Natural killer cell (primary cell): Measurements from ENCODE around the gene CRIP1. TPM values are rescaled to one million over a fixed set of nuclear protein-coding genes. Genes with fewer than 3 reads are reported as not detected.

Source experiments
- ATAC-seq, 3 donors: fragments of 150-1000 bp in 2 of 3; fragments of 200-7000 bp in 1 of 3; cut with Tn5 transposase; 1 replicate in 1 of 3; 2 replicates in 2 of 3; pipeline ENCODE4 v1.10.0; 2021; ENCODE audit warnings: mild to moderate bottlenecking in 2 of 3, moderate library complexity in 2 of 3
- DNase-seq, 2 donors: peaks; one replicate each; pipeline versions ENCODE4 v3.0.0 to v3.0.0-alpha.2; 2013 to 2021; ENCODE audit warnings: mixed read lengths in 1 of 2
- H3K27ac ChIP-seq: one replicate; pipeline ENCODE4 v1.5.1; 2013; ENCODE audit warnings: mild to moderate bottlenecking, low read length
- H3K27me3 ChIP-seq: one replicate; pipeline ENCODE4 v1.6.1; 2013; ENCODE audit warnings: low read length; ENCODE audit not compliant: control insufficient read depth, insufficient read depth
- H3K36me3 ChIP-seq: one replicate; pipeline ENCODE4 v1.6.1; 2013; ENCODE audit warnings: low read length; ENCODE audit not compliant: control insufficient read depth, insufficient read depth
- H3K4me1 ChIP-seq: one replicate; pipeline ENCODE4 v1.6.1; 2013; ENCODE audit warnings: low read length; ENCODE audit not compliant: control insufficient read depth, insufficient read depth
- H3K4me3 ChIP-seq: one replicate; pipeline ENCODE4 v1.5.1; 2013; ENCODE audit warnings: low read length
- H3K9me3 ChIP-seq: one replicate; pipeline ENCODE4 v1.6.1; 2013; ENCODE audit warnings: low read length; ENCODE audit not compliant: control insufficient read depth, insufficient read depth
- H3K27ac Mint-ChIP-seq, 2 donors: one replicate each; pipeline ENCODE4 v1.8.0; 2022; ENCODE audit warnings: mild to moderate bottlenecking in 2 of 2, mixed read lengths in 2 of 2, moderate library complexity in 1 of 2
- H3K27me3 Mint-ChIP-seq, 2 donors: one replicate each; pipeline ENCODE4 v1.8.0; 2022; ENCODE audit warnings: low read depth in 2 of 2, mixed read lengths in 2 of 2
- H3K36me3 Mint-ChIP-seq: one replicate; pipeline ENCODE4 v1.8.0; 2022; ENCODE audit warnings: mixed read lengths
- H3K4me1 Mint-ChIP-seq, 2 donors: one replicate each; pipeline ENCODE4 v1.8.0; 2022; ENCODE audit warnings: mixed read lengths in 2 of 2
- H3K4me3 Mint-ChIP-seq: one replicate; pipeline ENCODE4 v1.8.0; 2022; ENCODE audit warnings: mild to moderate bottlenecking, moderate library complexity, mixed read lengths
- H3K9me3 Mint-ChIP-seq, 2 donors: one replicate each; pipeline ENCODE4 v1.8.0; 2022; ENCODE audit warnings: mixed read lengths in 2 of 2
- WGBS: methylation state at CpG from one replicate; pipeline ENCODE4 v1.1.7; 2013; ENCODE audit warnings: missing lambda C conversion rate; ENCODE audit not compliant: insufficient coverage; 5-methylcytosine and 5-hydroxymethylcytosine counted together
- intact Hi-C: fragments of 100-400 bp; cut with micrococcal nuclease; formaldehyde crosslinking; loops from one replicate; pipeline ENCODE4 v1.14.2; 2022
- total RNA-seq, 4 donors: library from RNA; stranded (reverse); fragments of 120-200 nt in 1 of 4; gene quantifications; one replicate each; pipeline versions ENCODE4 v1.2.3 to v1.2.4, GENCODE V29; 2013 to 2022
- TF ChIP-seq, protein P1 (sequence below): fragments of 200-600 bp; IDR thresholded peaks from one replicate; pipeline ENCODE4 v1.8.0; 2022; ENCODE audit warnings: antibody characterized with exemption

The CRIP1 gene
- total RNA-seq, 3 donors from 2014 or later (not counting 1 experiment from before 2014, with no cell fraction given): 276 to 334 (median 290) TPM

DNA sequence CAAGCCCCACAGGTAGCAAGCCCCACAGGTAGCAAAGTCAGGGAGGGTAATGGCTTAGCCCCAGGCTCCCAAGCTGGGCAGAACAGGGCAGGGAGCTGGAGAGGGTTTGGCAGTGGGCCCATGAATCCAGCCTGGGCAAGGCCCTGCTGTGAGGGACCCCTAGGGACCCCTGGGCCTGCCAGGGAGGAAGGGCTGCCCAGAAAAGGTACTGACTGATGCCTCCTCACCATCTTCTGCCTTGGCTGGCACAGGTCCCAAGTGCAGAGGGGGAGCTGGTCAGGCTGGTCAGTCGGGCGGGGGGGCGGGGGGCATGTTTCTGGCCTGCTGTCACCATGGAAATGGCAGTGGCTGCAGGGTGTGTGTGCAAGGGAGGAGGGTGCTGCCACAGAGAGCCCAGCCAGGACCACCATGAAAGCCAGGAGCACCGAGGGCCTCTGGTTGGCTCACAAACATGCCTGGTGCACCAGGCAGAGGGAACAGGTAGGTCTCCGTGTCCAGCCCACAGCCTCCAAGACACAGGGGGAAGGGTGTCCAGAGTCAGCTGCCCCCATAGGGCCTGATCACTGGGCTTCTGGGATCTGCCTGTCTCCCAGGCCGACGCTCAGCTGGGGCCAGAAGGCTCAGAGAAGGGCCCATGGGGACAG, 13.5 kb upstream of the CRIP1 start:
- H3K27ac Mint-ChIP-seq: peak overlapping the region in 1 of 2 donors; percentile 16
- Histone ChIP-seq H3K9me3 (no peaks in the 10 kb centered on the region), H3K4me1 (peaks cover 41% of the 10 kb centered on the region), H3K27ac (no peak overlapping the region), H3K4me3 (no peak overlapping the region), H3K36me3 (peaks cover 2% of the 10 kb centered on the region), H3K27me3 (peaks cover 22% of the 10 kb centered on the region)
- peaks cover 0 to 6% of the 10 kb centered on the region in 2 donors for H3K27me3 Mint-ChIP-seq
- intact Hi-C loops: no loop called here
- no peaks in the 10 kb centered on the region for H3K9me3 Mint-ChIP-seq
- no peaks in the 10 kb centered on the region for H3K36me3 Mint-ChIP-seq
- TF ChIP-seq, protein P1, sequence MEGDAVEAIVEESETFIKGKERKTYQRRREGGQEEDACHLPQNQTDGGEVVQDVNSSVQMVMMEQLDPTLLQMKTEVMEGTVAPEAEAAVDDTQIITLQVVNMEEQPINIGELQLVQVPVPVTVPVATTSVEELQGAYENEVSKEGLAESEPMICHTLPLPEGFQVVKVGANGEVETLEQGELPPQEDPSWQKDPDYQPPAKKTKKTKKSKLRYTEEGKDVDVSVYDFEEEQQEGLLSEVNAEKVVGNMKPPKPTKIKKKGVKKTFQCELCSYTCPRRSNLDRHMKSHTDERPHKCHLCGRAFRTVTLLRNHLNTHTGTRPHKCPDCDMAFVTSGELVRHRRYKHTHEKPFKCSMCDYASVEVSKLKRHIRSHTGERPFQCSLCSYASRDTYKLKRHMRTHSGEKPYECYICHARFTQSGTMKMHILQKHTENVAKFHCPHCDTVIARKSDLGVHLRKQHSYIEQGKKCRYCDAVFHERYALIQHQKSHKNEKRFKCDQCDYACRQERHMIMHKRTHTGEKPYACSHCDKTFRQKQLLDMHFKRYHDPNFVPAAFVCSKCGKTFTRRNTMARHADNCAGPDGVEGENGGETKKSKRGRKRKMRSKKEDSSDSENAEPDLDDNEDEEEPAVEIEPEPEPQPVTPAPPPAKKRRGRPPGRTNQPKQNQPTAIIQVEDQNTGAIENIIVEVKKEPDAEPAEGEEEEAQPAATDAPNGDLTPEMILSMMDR: no peak
- WGBS: 47% methylated on average over 7 of the region's 7 CpGs
- DNase-seq (no peak), ATAC-seq (no peak)
- peaks cover 6 to 21% of the 10 kb centered on the region in 2 donors for H3K4me1 Mint-ChIP-seq
- H3K4me3 Mint-ChIP-seq: peak overlapping the region; percentile 57

DNA sequence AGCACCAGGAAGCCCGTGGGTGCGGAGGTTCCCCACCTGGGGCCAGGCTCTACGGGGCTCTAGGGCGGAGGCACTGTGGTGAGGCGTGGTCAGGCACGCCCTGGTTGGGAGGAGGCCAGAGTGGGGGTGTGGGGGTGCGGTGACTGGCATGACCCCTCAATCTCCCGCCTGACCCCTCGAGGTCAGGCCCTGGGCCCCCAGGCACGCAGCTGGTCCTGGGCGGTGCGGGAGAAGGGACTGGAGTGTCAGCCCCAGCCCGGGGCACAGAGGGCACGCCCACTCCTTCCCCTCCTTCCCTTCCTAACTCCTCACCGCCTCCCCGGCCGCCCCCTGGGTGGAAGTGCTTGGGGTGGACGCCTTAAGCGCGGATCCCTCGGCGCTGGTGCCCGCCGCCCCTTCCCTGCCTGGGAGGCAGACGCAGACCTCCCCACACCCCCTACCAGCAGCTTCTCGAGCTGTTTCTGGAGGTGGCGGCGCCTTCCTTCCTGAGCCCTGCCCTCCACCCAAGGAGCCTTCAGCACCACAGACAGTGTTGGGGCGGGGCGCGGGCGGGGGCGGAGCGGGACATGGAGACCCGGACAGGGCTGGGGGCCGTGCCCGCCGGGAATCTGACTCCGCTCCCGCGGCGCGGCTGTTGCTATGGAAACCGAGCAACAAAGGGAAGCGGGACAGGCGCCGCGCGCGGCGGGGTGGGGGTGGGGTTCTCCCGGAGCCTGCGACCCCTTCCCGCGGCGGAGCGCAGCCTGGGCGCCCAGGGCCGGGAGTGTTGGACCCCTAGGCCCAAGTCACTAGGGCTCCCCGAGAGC, 12.8 kb upstream of the CRIP1 start:
- WGBS: under 1% methylated on average over 60 of the region's 60 CpGs
- Mint-ChIP-seq H3K36me3 (no peaks in the 10 kb centered on the region), H3K4me1 (peaks cover 6 to 21% of the 10 kb centered on the region in 2 donors), H3K9me3 (no peaks in the 10 kb centered on the region), H3K27me3 (peaks cover 0 to 6% of the 10 kb centered on the region in 2 donors), H3K27ac (peak overlapping the region in 1 of 2 donors; percentile 16), H3K4me3 (peak overlapping the region; percentile 68)
- H3K27me3 ChIP-seq: peaks cover 22% of the 10 kb centered on the region
- ATAC-seq: peak; percentile 48 to 56 (median 52)
- TF ChIP-seq, protein P1: no peak
- DNase-seq: peak in 1 of 2 donors; percentile 80
- H3K4me3 ChIP-seq: peak overlapping the region; percentile 17
- H3K27ac ChIP-seq: no peak overlapping the region
- peaks cover 41% of the 10 kb centered on the region for H3K4me1 ChIP-seq
- no peaks in the 10 kb centered on the region for H3K9me3 ChIP-seq
- intact Hi-C loops: no loop called here
- H3K36me3 ChIP-seq: peaks cover 2% of the 10 kb centered on the region

DNA sequence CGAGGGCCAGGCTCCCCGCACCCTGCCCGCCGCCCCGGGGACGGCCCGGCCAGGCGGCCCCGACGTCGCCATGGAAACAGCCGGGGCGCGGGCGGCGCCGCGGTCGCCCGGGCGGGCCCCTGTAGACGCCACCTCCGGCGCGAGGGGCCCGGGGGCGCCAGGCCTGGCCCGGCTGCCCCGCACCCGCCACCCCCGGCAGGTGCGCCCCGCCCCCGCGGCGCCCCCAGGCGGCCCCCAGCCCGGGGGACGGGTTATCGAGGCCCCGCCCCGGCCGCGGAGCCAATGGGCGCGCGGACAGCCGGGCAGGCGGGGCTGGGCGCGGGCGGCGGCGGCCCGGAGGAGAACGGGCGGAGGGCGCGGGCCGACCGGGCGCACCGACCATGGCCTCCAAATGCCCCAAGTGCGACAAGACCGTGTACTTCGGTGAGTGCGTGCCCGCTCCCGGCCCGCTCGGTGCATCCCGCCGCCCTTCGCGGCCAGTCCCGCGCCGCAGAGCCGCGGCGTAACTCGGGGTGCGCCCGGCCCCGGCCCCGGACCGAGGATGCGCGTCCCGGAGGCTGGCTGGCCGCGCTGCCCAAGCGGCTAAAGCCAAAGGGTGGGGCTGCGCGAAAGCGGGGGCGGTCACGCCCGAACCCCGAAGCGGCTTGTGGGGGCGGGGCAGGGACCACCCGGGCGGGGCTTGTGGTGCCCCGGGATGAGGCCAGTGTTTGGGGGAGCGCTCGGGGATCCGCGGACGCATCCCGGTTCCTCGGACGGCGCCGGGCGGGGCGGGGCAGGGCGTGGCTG, 12.0 kb upstream of the CRIP1 start, which contains the start of gene CRIP2:
TSS of gene CRIP2 (plus strand) at position 339 of the 786 bp plus-strand sequence. CDS start at position 381, 42 bp downstream.
- Histone ChIP-seq H3K4me1 (peaks cover 46% of the 10 kb centered on the region), H3K4me3 (peak within 1 kb of the TSS; percentile 17), H3K27me3 (peaks cover 24% of the 10 kb centered on the region), H3K27ac (no peak within 1 kb of the TSS), H3K9me3 (no peaks in the 10 kb centered on the region), H3K36me3 (no peaks in the 10 kb centered on the region)
- intact Hi-C loops: no loop called here
- Mint-ChIP-seq H3K9me3 (no peaks in the 10 kb centered on the region), H3K4me1 (peaks cover 6 to 23% of the 10 kb centered on the region in 2 donors), H3K27ac (peak within 1 kb of the TSS in 1 of 2 donors; percentile 16), H3K27me3 (peaks cover 0 to 6% of the 10 kb centered on the region in 2 donors), H3K36me3 (no peaks in the 10 kb centered on the region), H3K4me3 (peak within 1 kb of the TSS; percentile 68)
- DNase-seq: peak in 1 of 2 donors; percentile 72
- under 1% methylated on average over 118 of the region's 118 CpGs for WGBS
- TF ChIP-seq, protein P1: no peak
- ATAC-seq: peak; percentile 29 to 49 (median 48)
